Loucy (cell line): ENCODE measurements around the gene WNK2.

Source experiments
- H2AFZ ChIP-seq: fragments of 200-600 bp; sonication (generic); 2 replicates; pipeline ENCODE4 v1.6.0; 2016; ENCODE audit warnings: antibody characterized with exemption, mild to moderate bottlenecking, low read length, moderate library complexity
- H3F3A ChIP-seq: fragments of 200-600 bp; 2 replicates; pipeline ENCODE4 v1.6.0; 2016; ENCODE audit warnings: antibody characterized with exemption, low read depth, mild to moderate bottlenecking
- H3K27me3 ChIP-seq: fragments of 200-600 bp; sonication (generic); 2 replicates; pipeline ENCODE4 v1.6.1; 2014; ENCODE audit warnings: low read length, mild to moderate bottlenecking; ENCODE audit not compliant: insufficient read depth, poor library complexity, severe bottlenecking
- H3K36me3 ChIP-seq: fragments of 200-600 bp; sonication (generic); 2 replicates; pipeline ENCODE4 v1.6.1; 2016; ENCODE audit warnings: low read length; ENCODE audit not compliant: insufficient read depth
- H3K4me1 ChIP-seq: fragments of 200-600 bp; sonication (generic); 2 replicates; pipeline ENCODE4 v1.5.1; 2014; ENCODE audit warnings: low read length, mild to moderate bottlenecking; ENCODE audit not compliant: insufficient read depth, poor library complexity, severe bottlenecking
- H3K4me2 ChIP-seq: fragments of 200-600 bp; sonication (generic); 2 replicates; pipeline ENCODE4 v1.6.0; 2014; ENCODE audit warnings: antibody characterized with exemption, low read length, low read depth, mild to moderate bottlenecking; ENCODE audit not compliant: poor library complexity, severe bottlenecking
- H3K4me3 ChIP-seq: fragments of 200-600 bp; sonication (generic); 2 replicates; pipeline ENCODE4 v1.5.1; 2014; ENCODE audit warnings: low read length, mild to moderate bottlenecking, mixed read lengths; ENCODE audit not compliant: poor library complexity, severe bottlenecking
- H3K79me2 ChIP-seq: fragments of 200-600 bp; sonication (generic); 2 replicates; pipeline ENCODE4 v1.6.1; 2014; ENCODE audit warnings: low read length; ENCODE audit not compliant: insufficient read depth
- H3K9ac ChIP-seq: fragments of 200-600 bp; sonication (generic); 2 replicates; pipeline ENCODE4 v1.6.0; 2014; ENCODE audit warnings: mild to moderate bottlenecking, low read depth, low read length, moderate library complexity; ENCODE audit not compliant: poor library complexity, severe bottlenecking
- H3K9me2 ChIP-seq: fragments of 200-600 bp; sonication (generic); replicated peaks from 2 replicates; pipeline ENCODE4 v1.6.1; 2016; ENCODE audit warnings: low read depth, low read length, mixed read lengths
- H3K9me3 ChIP-seq: fragments of 200-600 bp; sonication (generic); 2 replicates; pipeline ENCODE4 v1.6.1; 2014; ENCODE audit warnings: mild to moderate bottlenecking, antibody characterized with exemption, low read length, low read depth; ENCODE audit not compliant: insufficient read depth
- H4K20me1 ChIP-seq: fragments of 200-600 bp; sonication (generic); 2 replicates; pipeline ENCODE4 v1.6.0; 2014; ENCODE audit warnings: antibody characterized with exemption, low read length, mild to moderate bottlenecking; ENCODE audit not compliant: insufficient read depth, poor library complexity, severe bottlenecking
- CTCF ChIP-seq: fragments of 200-600 bp; sonication (generic); conservative IDR thresholded peaks from 2 replicates; pipeline ENCODE4 v1.5.1; 2014; ENCODE audit warnings: mild to moderate bottlenecking, antibody characterized with exemption, low read length
- EZH2phosphoT487 ChIP-seq: fragments of 200-600 bp; IDR thresholded peaks from 2 replicates; pipeline ENCODE4 v1.6.1; 2018; ENCODE audit warnings: antibody characterized with exemption, mild to moderate bottlenecking, moderate library complexity, borderline replicate concordance

WNK2 gene

GRCh38 chr9:93258818-93259489 is 75.0 kb downstream of the WNK2 start:
- Histone ChIP-seq H3F3A (no peaks in the 10 kb centered on the region), H3K9ac (no peak overlapping the region), H3K36me3 (no peaks in the 10 kb centered on the region), H3K27me3 (no peaks in the 10 kb centered on the region), H4K20me1 (no peaks in the 10 kb centered on the region), H3K4me3 (no peak overlapping the region), H3K4me1 (no peaks in the 10 kb centered on the region), H2AFZ (no peak overlapping the region), H3K79me2 (no peaks in the 10 kb centered on the region), H3K4me2 (no peak overlapping the region), H3K9me2 (no peaks in the 10 kb centered on the region), H3K9me3 (no peaks in the 10 kb centered on the region)
- TF ChIP-seq CTCF: no peak
- TF ChIP-seq EZH2phosphoT487: no peak

GRCh38 chr9:93259490-93260262 is 75.7 kb downstream of the WNK2 start:
- Histone ChIP-seq H3K4me1 (no peaks in the 10 kb centered on the region), H3K9me3 (no peaks in the 10 kb centered on the region), H3K4me3 (no peak overlapping the region), H2AFZ (no peak overlapping the region), H4K20me1 (no peaks in the 10 kb centered on the region), H3K27me3 (no peaks in the 10 kb centered on the region), H3K9me2 (no peaks in the 10 kb centered on the region), H3K4me2 (no peak overlapping the region), H3K9ac (no peak overlapping the region), H3K36me3 (no peaks in the 10 kb centered on the region), H3K79me2 (no peaks in the 10 kb centered on the region), H3F3A (no peaks in the 10 kb centered on the region)
- TF ChIP-seq CTCF: no peak
- no peak for TF ChIP-seq EZH2phosphoT487

GRCh38 chr9:93260263-93261066 is 76.5 kb downstream of the WNK2 start:
- Histone ChIP-seq H3K9me3 (no peaks in the 10 kb centered on the region), H3K79me2 (no peaks in the 10 kb centered on the region), H4K20me1 (no peaks in the 10 kb centered on the region), H2AFZ (no peak overlapping the region), H3K9ac (no peak overlapping the region), H3K9me2 (no peaks in the 10 kb centered on the region), H3F3A (no peaks in the 10 kb centered on the region), H3K27me3 (no peaks in the 10 kb centered on the region), H3K36me3 (no peaks in the 10 kb centered on the region), H3K4me2 (no peak overlapping the region), H3K4me1 (no peaks in the 10 kb centered on the region), H3K4me3 (no peak overlapping the region)
- TF ChIP-seq EZH2phosphoT487 (no peak), CTCF (no peak)
